Smooth muscle cell of the coronary artery (primary cell): Measurements from ENCODE around the gene GSTM4. TPM values are rescaled to one million over a fixed set of nuclear protein-coding genes. Genes with fewer than 3 reads are reported as not detected.

Experiments used
- total RNA-seq: library from RNA; depleted of rRNA; stranded (reverse); fragments of >200 nt; gene quantifications from 2 replicates; pipeline ENCODE4 v1.2.3, GENCODE V29; 2014; ENCODE audit warnings: low replicate concordance

The GSTM4 gene
- 5.7 and 9.9 TPM in 2 replicates for total RNA-seq

DNA sequence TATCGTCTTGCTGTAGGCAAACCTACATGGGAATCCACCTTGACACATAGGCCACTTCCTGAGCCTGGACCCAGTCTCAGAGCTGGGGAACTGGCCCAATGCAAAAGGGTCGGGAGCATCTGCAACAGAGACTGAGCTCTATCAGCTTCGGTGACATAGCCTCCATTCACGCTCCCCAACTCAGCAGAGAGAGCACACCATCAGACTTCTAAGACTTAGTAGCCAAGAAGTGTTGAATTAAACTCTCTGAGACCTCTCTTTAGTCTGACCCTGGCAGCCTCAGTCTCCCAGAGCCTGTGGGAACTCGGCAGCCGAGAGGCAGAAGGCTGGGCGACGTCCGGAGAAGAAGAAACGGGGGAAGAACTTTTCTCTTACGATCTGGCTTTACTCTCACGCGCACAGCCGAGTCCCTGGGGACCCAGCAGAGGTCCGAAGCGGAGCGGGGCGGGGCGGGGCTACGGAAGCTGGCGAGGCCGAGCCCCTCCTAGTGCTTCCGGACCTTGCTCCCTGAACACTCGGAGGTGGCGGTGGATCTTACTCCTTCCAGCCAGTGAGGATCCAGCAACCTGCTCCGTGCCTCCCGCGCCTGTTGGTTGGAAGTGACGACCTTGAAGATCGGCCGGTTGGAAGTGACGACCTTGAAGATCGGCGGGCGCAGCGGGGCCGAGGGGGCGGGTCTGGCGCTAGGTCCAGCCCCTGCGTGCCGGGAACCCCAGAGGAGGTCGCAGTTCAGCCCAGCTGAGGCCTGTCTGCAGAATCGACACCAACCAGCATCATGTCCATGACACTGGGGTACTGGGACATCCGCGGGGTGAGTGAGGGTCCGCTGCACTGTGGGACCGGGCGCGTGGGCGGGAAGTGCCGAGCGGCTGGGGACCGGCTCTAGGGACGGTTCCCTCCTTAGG, at the start of gene GSTM4:
TSS of gene GSTM4 (plus strand) at position 485 of the 905 bp plus-strand sequence. CDS start at position 776, 291 bp downstream.

DNA sequence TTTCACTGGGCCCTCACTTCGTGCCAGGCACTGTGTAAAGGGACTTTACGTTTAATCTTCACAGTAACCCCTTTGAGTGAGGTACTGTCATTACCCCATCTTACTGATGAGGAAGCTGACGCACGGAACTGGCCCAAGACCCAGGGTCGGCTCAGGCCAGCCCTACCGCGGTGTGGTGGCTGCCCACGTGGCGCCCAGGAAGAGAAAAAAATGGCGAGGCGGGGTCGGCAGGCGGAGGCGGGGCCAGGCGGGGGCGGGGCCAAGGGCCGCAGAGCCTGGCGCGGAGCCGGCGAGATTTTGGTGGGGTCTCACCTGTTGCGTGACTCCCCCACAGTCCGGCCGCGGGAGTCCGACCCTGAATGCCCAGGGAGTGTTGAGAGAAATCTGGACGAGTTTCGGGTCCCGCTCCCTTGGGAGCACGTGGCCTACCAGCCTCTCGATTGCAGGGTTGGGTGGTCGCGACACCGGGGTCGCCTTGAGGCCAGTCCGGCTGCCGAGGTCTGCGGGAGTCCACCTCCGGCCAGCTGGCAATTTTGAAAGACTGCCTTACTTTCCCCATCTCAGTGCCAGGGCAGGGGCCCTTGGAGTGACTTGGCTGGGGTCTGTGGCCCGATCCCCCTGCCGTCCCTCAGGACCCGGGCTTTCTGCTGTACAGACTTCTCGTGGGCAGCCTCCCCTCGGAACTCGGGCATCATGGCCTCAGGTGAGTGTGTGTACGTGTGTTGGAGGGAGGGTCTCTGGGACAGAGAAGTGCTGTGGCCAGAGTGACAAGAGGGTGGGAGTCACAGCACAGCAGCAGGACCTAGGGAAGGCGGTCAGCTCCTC, 36.1 kb upstream of the GSTM4 start, which contains the start of the genes AMPD2 and GNAT2:
TSS of gene AMPD2 (plus strand) at position 262 of the 825 bp plus-strand sequence. CDS start 1,339 bp downstream, outside the sequence.
TSS of gene GNAT2 (minus strand) at position 41 of the 825 bp plus-strand sequence. CDS start 6,746 bp downstream, outside the sequence.

GRCh38 chr1:109667452-109668122, 11.7 kb downstream of the GSTM4 start, which contains the start of gene GSTM2:
Gene GSTM2, plus strand, starts transcription at chr1:109668057. Its CDS starts 59 bp downstream, at chr1:109668116.

DNA sequence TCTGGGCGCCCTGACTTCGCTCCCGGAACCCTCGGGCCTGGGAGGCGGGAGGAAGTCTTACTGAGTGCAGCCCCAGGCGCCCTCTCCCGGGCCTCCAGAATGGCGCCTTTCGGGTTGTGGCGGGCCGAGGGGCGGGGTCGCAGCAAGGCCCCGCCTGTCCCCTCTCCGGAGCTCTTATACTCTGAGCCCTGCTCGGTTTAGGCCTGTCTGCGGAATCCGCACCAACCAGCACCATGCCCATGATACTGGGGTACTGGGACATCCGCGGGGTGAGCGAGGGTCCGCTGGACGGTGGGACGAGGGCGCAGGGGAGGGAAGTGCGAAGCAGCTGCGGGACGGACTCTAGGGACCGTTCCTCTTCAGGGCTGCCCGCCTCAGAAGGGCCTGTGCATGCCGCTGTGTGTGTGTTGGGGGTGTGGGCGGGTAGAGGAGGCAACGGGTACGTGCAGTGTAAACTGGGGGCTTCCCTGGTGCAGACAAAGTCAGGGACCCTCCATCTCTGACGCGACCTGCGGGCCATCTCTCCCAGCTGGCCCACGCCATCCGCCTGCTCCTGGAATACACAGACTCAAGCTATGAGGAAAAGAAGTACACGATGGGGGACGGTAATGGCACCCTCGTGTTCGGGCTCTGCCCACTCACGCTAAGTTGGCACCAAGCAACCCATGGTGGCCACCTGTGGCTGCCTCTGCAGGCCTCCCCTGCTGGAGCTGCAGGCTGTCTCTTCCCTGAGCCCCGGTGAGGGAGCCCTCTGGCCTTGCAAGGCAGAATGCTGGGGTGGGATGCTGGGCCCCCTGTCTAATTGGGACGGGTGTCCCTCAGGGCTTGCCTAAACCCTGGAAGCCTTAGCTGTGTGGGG, 32.0 kb downstream of the GSTM4 start, which contains the start of gene GSTM1:
TSS of gene GSTM1 (plus strand) at position 177 of the 859 bp plus-strand sequence. CDS start at position 234, 57 bp downstream.

Other genes starting within 250 kb of the GSTM4 start
- 49.5 and 49.8 TPM in 2 replicates for gene PSMA5, start 229.7 kb upstream of the GSTM4 start, total RNA-seq
- gene SYPL2, start 189.6 kb upstream of the GSTM4 start, total RNA-seq: 1.8 TPM in 1 of 2 replicates, not detected in the other
- gene ATXN7L2, start 172.2 kb upstream of the GSTM4 start, total RNA-seq: 0.90 and 2.0 TPM in 2 replicates
- gene CYB561D1, start 162.0 kb upstream of the GSTM4 start, total RNA-seq: 3.2 and 4.3 TPM in 2 replicates
- 0.15 and 2.1 TPM in 2 replicates for gene AMIGO1, start 146.4 kb upstream of the GSTM4 start, total RNA-seq
- gene GPR61, start 116.2 kb upstream of the GSTM4 start, total RNA-seq: not detected in 2 replicates
- 13.0 and 13.8 TPM in 2 replicates for gene GNAI3, start 107.5 kb upstream of the GSTM4 start, total RNA-seq
- 0.38 TPM in 1 of 2 replicates, not detected in the other for gene GNAT2, start 36.5 kb upstream of the GSTM4 start, total RNA-seq
- 65.4 and 69.8 TPM in 2 replicates for gene AMPD2, start 36.3 kb upstream of the GSTM4 start, total RNA-seq
- 8.0 and 15.0 TPM in 2 replicates for gene GSTM2, start 12.0 kb downstream of the GSTM4 start, total RNA-seq
- 6.1 and 8.8 TPM in 2 replicates for gene GSTM1, start 31.7 kb downstream of the GSTM4 start, total RNA-seq
- gene GSTM5, start 56.2 kb downstream of the GSTM4 start, total RNA-seq: 0.60 and 9.0 TPM in 2 replicates
- 37.6 and 107 TPM in 2 replicates for gene GSTM3, start 84.9 kb downstream of the GSTM4 start, total RNA-seq
- not detected in 2 replicates for gene EPS8L3, start 107.8 kb downstream of the GSTM4 start, total RNA-seq